H9 (cell line): ENCODE results near the gene QRICH2. TPM values are rescaled to one million over a fixed set of nuclear protein-coding genes. Genes with fewer than 3 reads are reported as not detected.

Experiments used
- DNase-seq: peaks from one replicate; pipeline ENCODE4 v3.0.0-alpha.2; 2017
- H2AFZ ChIP-seq: one replicate; pipeline ENCODE4 v1.6.1; 2013; ENCODE audit warnings: mild to moderate bottlenecking, low read length, control low read depth, moderate library complexity
- H2AK5ac ChIP-seq: 2 replicates; pipeline ENCODE4 v1.6.1; 2013; ENCODE audit warnings: low read length, control low read depth, mixed read lengths; ENCODE audit not compliant: insufficient read length
- H2BK120ac ChIP-seq: one replicate; pipeline ENCODE4 v1.6.1; 2013; ENCODE audit warnings: low read depth, mild to moderate bottlenecking, low read length, control low read depth, inconsistent platforms; ENCODE audit not compliant: poor library complexity, severe bottlenecking
- H2BK12ac ChIP-seq: 2 replicates; pipeline ENCODE4 v1.6.1; 2013; ENCODE audit warnings: low read length, control low read depth, mixed read lengths, low read depth; ENCODE audit not compliant: insufficient read length
- H2BK15ac ChIP-seq: 2 replicates; pipeline ENCODE4 v1.6.1; 2013; ENCODE audit warnings: low read depth, low read length, control low read depth
- H2BK20ac ChIP-seq: one replicate; pipeline ENCODE4 v1.6.1; 2013; ENCODE audit warnings: low read depth, mild to moderate bottlenecking, low read length, control low read depth, inconsistent platforms; ENCODE audit not compliant: poor library complexity, severe bottlenecking
- H2BK5ac ChIP-seq: 2 replicates; pipeline ENCODE4 v1.6.1; 2013; ENCODE audit warnings: low read length, control low read depth, mixed read lengths; ENCODE audit not compliant: insufficient read length
- H3K14ac ChIP-seq: 2 replicates; pipeline ENCODE4 v1.6.1; 2013; ENCODE audit warnings: low read length, control low read depth; ENCODE audit not compliant: insufficient read depth
- H3K18ac ChIP-seq: 2 replicates; pipeline ENCODE4 v1.6.1; 2013; ENCODE audit warnings: low read depth, mild to moderate bottlenecking, mixed read lengths, low read length, control low read depth; ENCODE audit not compliant: insufficient read length
- H3K23ac ChIP-seq: 2 replicates; pipeline ENCODE4 v1.6.1; 2013; ENCODE audit warnings: low read length, control low read depth, mixed read lengths, low read depth; ENCODE audit not compliant: insufficient read length
- H3K23me2 ChIP-seq: 2 replicates; pipeline ENCODE4 v1.6.1; 2013; ENCODE audit warnings: low read depth, mild to moderate bottlenecking, mixed read lengths, low read length, control low read depth; ENCODE audit not compliant: insufficient read length, poor library complexity, severe bottlenecking
- H3K27ac ChIP-seq: 2 replicates; pipeline ENCODE4 v1.5.1; 2013; ENCODE audit warnings: low read length, control low read depth, mixed read lengths, low read depth; ENCODE audit not compliant: insufficient read length
- H3K27me3 ChIP-seq: 2 replicates; pipeline ENCODE4 v1.6.1; 2013; ENCODE audit warnings: low read length, control low read depth, inconsistent platforms; ENCODE audit not compliant: insufficient read depth
- H3K4ac ChIP-seq: 2 replicates; pipeline ENCODE4 v1.6.1; 2013; ENCODE audit warnings: low read depth, mild to moderate bottlenecking, control low read depth, inconsistent platforms, low read length, moderate library complexity
- H3K4me1 ChIP-seq: 2 replicates; pipeline ENCODE4 v1.6.1; 2013; ENCODE audit warnings: low read length, control low read depth, inconsistent platforms; ENCODE audit not compliant: insufficient read depth
- H3K4me2 ChIP-seq: 2 replicates; pipeline ENCODE4 v1.6.1; 2013; ENCODE audit warnings: low read length, control low read depth, mixed read lengths; ENCODE audit not compliant: insufficient read length, insufficient read depth
- H3K56ac ChIP-seq: 2 replicates; pipeline ENCODE4 v1.6.1; 2013; ENCODE audit warnings: low read depth, mild to moderate bottlenecking, mixed read lengths, low read length, control low read depth; ENCODE audit not compliant: insufficient read length
- H3K79me1 ChIP-seq: 2 replicates; pipeline ENCODE4 v1.6.1; 2013; ENCODE audit warnings: low read depth, mild to moderate bottlenecking, moderate library complexity, low read length, control low read depth, inconsistent platforms; ENCODE audit not compliant: insufficient read depth, poor library complexity, severe bottlenecking
- H3K79me2 ChIP-seq: 2 replicates; pipeline ENCODE4 v1.6.1; 2013; ENCODE audit warnings: low read length, control low read depth, inconsistent platforms; ENCODE audit not compliant: insufficient read depth
- H3K9ac ChIP-seq: 2 replicates; pipeline ENCODE4 v1.6.1; 2013; ENCODE audit warnings: low read length, control low read depth, mixed read lengths; ENCODE audit not compliant: insufficient read length; ENCODE audit errors: extremely low read depth
- H3K9me3 ChIP-seq: one replicate; pipeline ENCODE4 v1.6.1; 2013; ENCODE audit warnings: low read depth, low read length, inconsistent platforms; ENCODE audit not compliant: control insufficient read depth
- H3T11ph ChIP-seq: one replicate; pipeline ENCODE4 v1.6.1; 2013; ENCODE audit warnings: mild to moderate bottlenecking, low read length, control low read depth, inconsistent platforms
- H4K20me1 ChIP-seq: one replicate; pipeline ENCODE4 v1.6.1; 2013; ENCODE audit not compliant: control insufficient read depth, insufficient read length, insufficient read depth
- H4K5ac ChIP-seq: 2 replicates; pipeline ENCODE4 v1.6.1; 2013; ENCODE audit warnings: low read depth, mild to moderate bottlenecking, mixed read lengths, low read length, control low read depth; ENCODE audit not compliant: insufficient read length
- H4K8ac ChIP-seq: replicated peaks from 2 replicates; pipeline ENCODE4 v1.6.1; 2013; ENCODE audit warnings: low read length, control low read depth, mixed read lengths, low read depth; ENCODE audit not compliant: insufficient read length
- H4K91ac ChIP-seq: 2 replicates; pipeline ENCODE4 v1.6.1; 2013; ENCODE audit warnings: low read depth, mild to moderate bottlenecking, moderate library complexity, mixed read lengths, low read length, control low read depth; ENCODE audit not compliant: insufficient read length
- H3K27ac Mint-ChIP-seq, 3 experiments: 2 replicates in 2 of 3; 3 replicates in 1 of 3; pipeline ENCODE4 v1.8.0; 2020 to 2021; ENCODE audit warnings: mixed read lengths in 3 of 3, mild to moderate bottlenecking in 1 of 3, moderate library complexity in 1 of 3
- H3K27me3 Mint-ChIP-seq: 2 replicates; pipeline ENCODE4 v1.8.0; 2021; ENCODE audit warnings: low read depth, mild to moderate bottlenecking, moderate library complexity, mixed read lengths
- H3K36me3 Mint-ChIP-seq, 3 experiments: 2 replicates in 2 of 3; 3 replicates in 1 of 3; pipeline ENCODE4 v1.8.0; 2020 to 2021; ENCODE audit warnings: low read depth in 3 of 3, mixed read lengths in 3 of 3; ENCODE audit not compliant: insufficient read depth in 1 of 3
- H3K4me1 Mint-ChIP-seq, 2 experiments: 2 replicates each; pipeline ENCODE4 v1.8.0; 2020; ENCODE audit warnings: mixed read lengths in 2 of 2
- H3K4me3 Mint-ChIP-seq, 2 experiments: 2 replicates in 1 of 2; 3 replicates in 1 of 2; pipeline ENCODE4 v1.8.0; 2020 to 2021; ENCODE audit warnings: mild to moderate bottlenecking in 2 of 2, mixed read lengths in 2 of 2, moderate library complexity in 1 of 2
- H3K9me3 Mint-ChIP-seq, 2 experiments: 2 replicates in 1 of 2; 3 replicates in 1 of 2; pipeline ENCODE4 v1.8.0; 2020; ENCODE audit warnings: mild to moderate bottlenecking in 2 of 2, mixed read lengths in 2 of 2, moderate library complexity in 1 of 2
- CTCF ChIP-seq: fragments of 200-600 bp; sonication (generic); conservative IDR thresholded peaks from 3 replicates; pipeline ENCODE4 v1.8.0; 2021; ENCODE audit warnings: antibody characterized with exemption, mild to moderate bottlenecking
- WGBS: extraction: QIAGEN DNeasy Blood & Tissue Kit; methylation state at CpG from one replicate; pipeline ENCODE4 v1.1.7; 2013; ENCODE audit warnings: missing lambda C conversion rate, low lambda C conversion rate, mixed read lengths; ENCODE audit not compliant: insufficient read length; ENCODE audit errors: extremely low coverage; 5-methylcytosine and 5-hydroxymethylcytosine counted together
- total RNA-seq: library from RNA; stranded (reverse); gene quantifications from 2 replicates; pipeline ENCODE4 v1.2.1, GENCODE V29; 2021

QRICH2 gene
- total RNA-seq, 1 experiment from 2014 or later: 3.2 TPM

- DNase-seq: peak; percentile 50
- no peak overlapping the region for H2BK12ac ChIP-seq
- WGBS: no CpG with 5 or more reads among the region's 51 CpGs
Measured at GRCh38 chr17:76353004-76353598, 45.0 kb upstream of the QRICH2 start.

More at GRCh38 chr17:76353004-76353598, 45.0 kb upstream of the QRICH2 start:
- peak overlapping the region; percentile 78 for H3K4me2 ChIP-seq
- H2BK120ac ChIP-seq: no peak overlapping the region
- no peak overlapping the region for H4K5ac ChIP-seq
- peaks cover 1% of the 10 kb centered on the region for H3K27me3 Mint-ChIP-seq
- H3K56ac ChIP-seq: no peak overlapping the region
- H3K79me1 ChIP-seq: no peaks in the 10 kb centered on the region
- no peaks in the 10 kb centered on the region for H3K9me3 Mint-ChIP-seq
- H4K91ac ChIP-seq: no peak overlapping the region
- H3K36me3 Mint-ChIP-seq: peaks cover 0 to 7% (median 3%) of the 10 kb centered on the region in 3 experiments
- H3K27ac Mint-ChIP-seq: peak overlapping the region in 2 of 3 experiments; percentile 14 to 46; a peak in 2 of 7 replicates
- no peak for TF ChIP-seq CTCF
- no peak overlapping the region for H3K23ac ChIP-seq
- H3T11ph ChIP-seq: no peak overlapping the region
- no peak overlapping the region for H2BK20ac ChIP-seq
- H4K20me1 ChIP-seq: no peaks in the 10 kb centered on the region
- peak overlapping the region; percentile 18 for H3K9ac ChIP-seq
- H3K79me2 ChIP-seq: no peaks in the 10 kb centered on the region
- no peak overlapping the region for H4K8ac ChIP-seq
- no peak overlapping the region for H2AFZ ChIP-seq
- H3K27me3 ChIP-seq: no peaks in the 10 kb centered on the region
- H3K9me3 ChIP-seq: no peaks in the 10 kb centered on the region
- no peak overlapping the region for H3K4ac ChIP-seq
- H2BK15ac ChIP-seq: no peak overlapping the region
- H3K4me1 Mint-ChIP-seq: peaks cover 21 to 24% of the 10 kb centered on the region in 2 experiments
- H3K27ac ChIP-seq: no peak overlapping the region
- H3K4me1 ChIP-seq: no peaks in the 10 kb centered on the region
- peak overlapping the region; percentile 80 to 96 for H3K4me3 Mint-ChIP-seq
- H3K14ac ChIP-seq: no peak overlapping the region; the same call in 1 of the 2 replicates
- H2AK5ac ChIP-seq: no peak overlapping the region
- no peak overlapping the region for H3K18ac ChIP-seq
- H2BK5ac ChIP-seq: no peak overlapping the region
- H3K23me2 ChIP-seq: peaks cover 5% of the 10 kb centered on the region
